Neuronal stem cell (in vitro differentiated cells): ENCODE data around the gene HOXC10.

Experiments
- DNase-seq: peaks from one replicate; pipeline ENCODE4 v3.0.0-alpha.2; 2013; ENCODE audit warnings: low spot score
- H2AFZ ChIP-seq: one replicate; pipeline ENCODE4 v1.6.1; 2013; ENCODE audit warnings: mild to moderate bottlenecking, low read length, inconsistent platforms
- H2AK5ac ChIP-seq: 2 replicates; pipeline ENCODE4 v1.6.1; 2013; ENCODE audit warnings: low read depth, mild to moderate bottlenecking, inconsistent platforms, low read length, moderate library complexity, mixed read lengths
- H2BK120ac ChIP-seq: 2 replicates; pipeline ENCODE4 v1.6.1; 2013; ENCODE audit warnings: low read depth, mild to moderate bottlenecking, inconsistent platforms, low read length, moderate library complexity, mixed read lengths
- H2BK12ac ChIP-seq: one replicate; pipeline ENCODE4 v1.6.1; 2013; ENCODE audit warnings: low read length, inconsistent platforms
- H2BK15ac ChIP-seq: 2 replicates; pipeline ENCODE4 v1.6.1; 2013; ENCODE audit warnings: mild to moderate bottlenecking, low read length, inconsistent platforms, mixed read lengths
- H2BK5ac ChIP-seq: one replicate; pipeline ENCODE4 v1.6.1; 2013; ENCODE audit warnings: inconsistent platforms, mild to moderate bottlenecking, low read length, moderate library complexity
- H3K14ac ChIP-seq: one replicate; pipeline ENCODE4 v1.6.1; 2013; ENCODE audit warnings: low read length, inconsistent platforms
- H3K18ac ChIP-seq: 2 replicates; pipeline ENCODE4 v1.6.1; 2013; ENCODE audit warnings: low read length, inconsistent platforms
- H3K23ac ChIP-seq: 2 replicates; pipeline ENCODE4 v1.6.1; 2013; ENCODE audit warnings: low read depth, mild to moderate bottlenecking, mixed read lengths, low read length, inconsistent platforms; ENCODE audit not compliant: poor library complexity
- H3K27ac ChIP-seq: replicated peaks from 3 replicates; pipeline ENCODE4 v1.5.1; 2013; ENCODE audit warnings: low read length, inconsistent platforms
- H3K27me3 ChIP-seq, 3 experiments: 2 replicates each; pipeline ENCODE4 v1.6.1; 2013; ENCODE audit warnings: low read length in 3 of 3, mild to moderate bottlenecking in 2 of 3, inconsistent platforms in 1 of 3, low read depth in 1 of 3, mixed read lengths in 1 of 3, moderate library complexity in 1 of 3; ENCODE audit not compliant: control insufficient read depth in 3 of 3, insufficient read depth in 3 of 3
- H3K36me3 ChIP-seq, 2 donors: replicated peaks in 1 of 2; 2 replicates each; pipeline ENCODE4 v1.6.1; 2013; ENCODE audit warnings: low read length in 2 of 2; ENCODE audit not compliant: control insufficient read depth in 2 of 2, insufficient read depth in 2 of 2
- H3K4ac ChIP-seq: 2 replicates; pipeline ENCODE4 v1.6.1; 2013; ENCODE audit warnings: inconsistent platforms, mild to moderate bottlenecking, low read length, moderate library complexity
- H3K4me1 ChIP-seq, 2 donors: 1 replicate in 1 of 2; 2 replicates in 1 of 2; pipeline ENCODE4 v1.6.1; 2013; ENCODE audit warnings: low read length in 2 of 2, low read depth in 1 of 2; ENCODE audit not compliant: control insufficient read depth in 2 of 2, insufficient read depth in 1 of 2
- H3K4me2 ChIP-seq: one replicate; pipeline ENCODE4 v1.6.1; 2013; ENCODE audit warnings: mild to moderate bottlenecking, low read length, inconsistent platforms; ENCODE audit not compliant: insufficient read depth, poor library complexity, severe bottlenecking
- H3K4me3 ChIP-seq, 2 donors: 2 replicates each; pipeline ENCODE4 v1.5.1; 2013; ENCODE audit warnings: low read length in 2 of 2, mild to moderate bottlenecking in 2 of 2, inconsistent platforms in 1 of 2, moderate library complexity in 1 of 2
- H3K79me1 ChIP-seq: one replicate; pipeline ENCODE4 v1.6.1; 2013; ENCODE audit warnings: low read depth, mild to moderate bottlenecking, inconsistent platforms, low read length, moderate library complexity
- H3K9ac ChIP-seq: one replicate; pipeline ENCODE4 v1.6.1; 2013; ENCODE audit warnings: mild to moderate bottlenecking, low read depth, low read length, inconsistent platforms; ENCODE audit not compliant: poor library complexity
- H3K9me3 ChIP-seq, 2 donors: replicated peaks in 1 of 2; 2 replicates each; pipeline versions ENCODE3 to v1.6.1; 2013; ENCODE audit warnings: low read length in 2 of 2, mild to moderate bottlenecking in 2 of 2, inconsistent platforms in 1 of 2, low read depth in 1 of 2, mixed read lengths in 1 of 2, moderate library complexity in 1 of 2; ENCODE audit not compliant: control insufficient read depth in 2 of 2, insufficient read depth in 1 of 2
- H4K8ac ChIP-seq: one replicate; pipeline ENCODE4 v1.6.1; 2013; ENCODE audit warnings: low read depth, mild to moderate bottlenecking, inconsistent platforms, low read length, moderate library complexity
- H4K91ac ChIP-seq: one replicate; pipeline ENCODE4 v1.6.1; 2013; ENCODE audit warnings: low read length, low read depth, mild to moderate bottlenecking, inconsistent platforms; ENCODE audit not compliant: poor library complexity
- WGBS, 2 donors: extraction: QIAGEN DNeasy Blood & Tissue Kit; methylation state at CpG; one replicate each; pipeline ENCODE4 v1.1.7; 2013; ENCODE audit warnings: missing lambda C conversion rate in 2 of 2, mixed read lengths in 1 of 2; ENCODE audit not compliant: insufficient read length in 2 of 2, insufficient replicate concordance in 1 of 2; ENCODE audit errors: extremely low coverage in 2 of 2; 5-methylcytosine and 5-hydroxymethylcytosine counted together

Gene HOXC10

DNA sequence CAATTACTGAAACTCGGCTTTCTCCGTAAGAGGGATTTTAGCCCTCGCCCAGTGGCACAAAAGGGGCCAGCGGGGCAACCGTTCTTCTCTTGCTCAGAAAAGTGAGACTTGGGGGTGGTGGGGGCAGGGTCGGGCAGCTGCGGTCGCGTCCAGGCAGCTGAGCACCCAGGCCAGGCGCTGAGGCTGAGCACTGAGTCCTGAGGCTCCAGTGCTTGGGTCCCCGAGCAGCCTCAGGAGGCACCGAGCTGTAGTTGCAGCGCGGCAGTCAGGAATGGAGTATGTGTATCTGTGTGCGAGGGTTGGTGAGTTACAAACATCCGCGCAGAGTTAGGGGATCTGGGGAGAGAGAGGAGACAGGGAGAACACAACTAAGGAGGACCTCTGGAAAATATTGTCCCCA lies 39.2 kb downstream of the HOXC10 start:
- Histone ChIP-seq H3K27ac (no peak overlapping the region), H2BK5ac (no peak overlapping the region), H3K18ac (no peak overlapping the region), H2AK5ac (no peak overlapping the region), H3K9ac (no peak overlapping the region), H3K4me1 (peaks cover 0 to 2% of the 10 kb centered on the region in 2 donors), H4K91ac (no peak overlapping the region), H3K27me3 (peaks cover 70 to 100% (median 97%) of the 10 kb centered on the region in 3 experiments), H3K79me1 (no peaks in the 10 kb centered on the region), H2AFZ (no peak overlapping the region), H2BK12ac (no peak overlapping the region), H3K36me3 (no peaks in the 10 kb centered on the region), H2BK120ac (no peak overlapping the region), H3K23ac (no peak overlapping the region), H4K8ac (no peak overlapping the region), H2BK15ac (no peak overlapping the region), H3K14ac (no peak overlapping the region), H3K4me2 (no peak overlapping the region), H3K9me3 (peaks cover 0 to 5% of the 10 kb centered on the region in 2 donors), H3K4ac (no peak overlapping the region), H3K4me3 (no peak overlapping the region)
- no peak for DNase-seq
- WGBS, 2 donors = no CpG with 5 or more reads among the region's 17 CpGs

DNA sequence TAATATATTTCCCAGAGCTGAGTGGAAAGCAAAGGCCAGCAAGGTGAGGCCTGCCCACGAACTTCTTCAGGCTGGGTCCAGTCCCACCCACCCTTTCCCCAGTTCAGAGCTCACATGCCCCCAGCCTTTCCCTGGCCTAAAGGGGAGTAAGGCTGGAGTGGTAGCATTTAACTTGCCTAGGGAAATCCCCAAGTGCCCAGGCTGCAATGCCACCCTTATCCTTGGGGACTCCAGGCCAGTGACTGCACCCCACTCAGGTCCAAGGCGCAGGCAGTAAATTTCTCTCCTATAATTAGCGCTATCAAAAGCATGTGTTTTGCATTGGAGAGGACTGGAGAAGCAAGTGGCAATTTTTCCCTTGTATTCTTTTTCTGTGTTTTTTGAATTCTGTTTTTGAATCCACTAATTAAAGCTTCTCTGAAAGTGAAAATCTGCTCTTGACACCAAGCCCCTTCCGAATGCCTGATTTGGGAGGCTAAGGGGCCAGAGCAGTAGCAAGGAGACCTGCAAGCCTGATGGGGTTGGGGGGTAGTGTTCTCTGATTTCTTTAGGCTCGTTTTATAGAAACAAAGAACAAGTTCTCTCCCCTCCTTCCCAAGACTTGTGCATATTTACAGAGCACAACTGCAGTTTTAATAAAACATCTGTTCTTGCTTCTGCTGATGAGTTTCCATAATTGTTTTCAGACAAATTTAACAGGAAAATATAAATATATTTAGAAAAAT lies 39.8 kb downstream of the HOXC10 start:
- no peak overlapping the region for H3K14ac ChIP-seq
- no peak overlapping the region for H3K27ac ChIP-seq
- H3K4ac ChIP-seq = no peak overlapping the region
- H3K23ac ChIP-seq = no peak overlapping the region
- H3K27me3 ChIP-seq = peaks cover 70 to 100% (median 97%) of the 10 kb centered on the region in 3 experiments
- no peak overlapping the region for H3K18ac ChIP-seq
- H2AFZ ChIP-seq = no peak overlapping the region
- no peaks in the 10 kb centered on the region for H3K79me1 ChIP-seq
- no CpG with 5 or more reads among the region's 5 CpGs for WGBS, 2 donors
- no peak overlapping the region for H2BK12ac ChIP-seq
- H3K4me2 ChIP-seq = no peak overlapping the region
- no peak overlapping the region for H3K9ac ChIP-seq
- no peaks in the 10 kb centered on the region for H3K36me3 ChIP-seq
- peaks cover 0 to 5% of the 10 kb centered on the region in 2 donors for H3K9me3 ChIP-seq
- H4K91ac ChIP-seq = no peak overlapping the region
- no peak overlapping the region for H2BK5ac ChIP-seq
- no peak overlapping the region for H4K8ac ChIP-seq
- no peak overlapping the region for H2AK5ac ChIP-seq
- H3K4me3 ChIP-seq = no peak overlapping the region
- H3K4me1 ChIP-seq = no peaks in the 10 kb centered on the region
- no peak overlapping the region for H2BK120ac ChIP-seq
- no peak overlapping the region for H2BK15ac ChIP-seq
- no peak for DNase-seq

DNA sequence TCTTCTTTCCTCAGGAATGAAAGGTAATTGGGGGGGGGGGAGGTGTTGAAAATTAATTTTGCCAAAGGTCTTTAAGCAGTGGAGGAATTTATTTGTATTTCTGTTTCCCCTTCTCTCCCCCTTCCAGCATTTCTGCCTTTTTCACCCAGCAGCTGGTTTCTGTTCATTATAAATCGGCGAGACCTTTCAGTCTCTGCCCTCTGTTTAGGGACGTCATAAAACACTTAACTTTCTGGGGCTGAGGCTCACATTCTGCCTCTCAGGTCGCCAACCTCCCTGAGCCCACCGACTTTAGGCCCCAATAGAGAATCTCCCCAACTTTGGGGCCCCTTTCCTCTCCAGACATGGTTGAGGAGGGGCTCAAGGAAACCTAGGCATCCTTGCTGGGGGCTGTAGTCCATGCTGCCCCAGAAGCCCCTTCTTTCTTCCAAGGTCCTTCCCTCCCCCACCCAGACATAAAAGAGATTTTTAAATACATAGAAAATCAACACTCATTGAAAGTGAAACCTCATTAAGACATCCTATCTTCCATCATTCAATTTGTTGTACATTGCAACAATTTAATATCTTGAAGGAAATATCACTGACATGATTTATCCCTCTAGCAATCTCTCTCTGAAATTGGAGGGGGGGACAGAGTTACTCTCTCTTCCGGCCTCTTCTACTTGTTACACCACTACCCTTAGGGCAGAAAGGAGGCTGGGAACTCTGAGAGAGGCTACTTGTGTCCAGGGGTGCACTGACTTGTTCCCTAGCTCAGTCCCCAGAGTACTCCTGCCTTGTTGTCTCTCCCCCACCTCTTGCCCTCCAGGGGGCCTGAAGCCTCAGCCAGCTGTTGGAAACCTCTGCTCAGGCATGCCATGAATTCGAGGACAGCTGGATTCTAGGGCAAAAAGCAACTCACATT lies 40.8 kb downstream of the HOXC10 start:
- no peak for DNase-seq
- H3K79me1 ChIP-seq = no peaks in the 10 kb centered on the region
- no peak overlapping the region for H3K23ac ChIP-seq
- H3K27me3 ChIP-seq = peaks cover 70 to 100% (median 96%) of the 10 kb centered on the region in 3 experiments
- no peaks in the 10 kb centered on the region for H3K4me1 ChIP-seq
- no peak overlapping the region for H2BK12ac ChIP-seq
- H2AK5ac ChIP-seq = no peak overlapping the region
- H3K4ac ChIP-seq = no peak overlapping the region
- no peak overlapping the region for H3K27ac ChIP-seq
- H3K18ac ChIP-seq = no peak overlapping the region
- peaks cover 0 to 2% of the 10 kb centered on the region in 2 donors for H3K9me3 ChIP-seq
- no peak overlapping the region for H2BK15ac ChIP-seq
- no peak overlapping the region for H2AFZ ChIP-seq
- no peak overlapping the region for H3K4me2 ChIP-seq
- no peak overlapping the region for H2BK5ac ChIP-seq
- WGBS, 2 donors = no CpG with 5 or more reads among the region's 7 CpGs
- H2BK120ac ChIP-seq = no peak overlapping the region
- no peak overlapping the region for H4K91ac ChIP-seq
- H3K14ac ChIP-seq = no peak overlapping the region
- H3K4me3 ChIP-seq = no peak overlapping the region
- H4K8ac ChIP-seq = no peak overlapping the region
- no peaks in the 10 kb centered on the region for H3K36me3 ChIP-seq
- H3K9ac ChIP-seq = no peak overlapping the region
